Endothelial cell of umbilical vein (primary cell): ENCODE data around the gene DPH6. TPM values are rescaled to one million over a fixed set of nuclear protein-coding genes. Genes with fewer than 3 reads are reported as not detected.

ENCODE experiments used
- BruUV-seq: library from RNA; stranded (reverse); fragments of 400-500 nt; replicated peaks from 2 replicates; lab custom pipeline; 2021; lab: Mats Ljungman, UMichigan
- CTCF ChIA-PET: fragments of 300-600, 350-600 bp; sonication (Branson Sonifier 250); formaldehyde crosslinking; loops from one replicate; lab custom pipeline; 2021; ENCODE audit warnings: antibody characterized with exemption, inconsistent platforms; lab: Charles Lee
- POLR2A ChIA-PET: fragments of 300-600, 350-600 bp; sonication (Branson Sonifier 250); formaldehyde crosslinking; loops from one replicate; lab custom pipeline; 2021; ENCODE audit warnings: antibody characterized with exemption, inconsistent platforms; lab: Charles Lee
- DNase-seq: peaks from one replicate; pipeline ENCODE4 v3.0.0-alpha.2; 2011; ENCODE audit warnings: low read depth, low spot score
- FAIRE-seq: peaks from 2 replicates; lab custom pipeline; 2011; peaks lifted over from hg19 to GRCh38; lab: Jason Lieb, UNC
- H2AFZ ChIP-seq: 2 replicates; pipeline ENCODE4 v1.6.0; 2012; ENCODE audit warnings: low read depth, low read length, control low read depth, inconsistent platforms
- H3K27ac ChIP-seq: 2 replicates; pipeline ENCODE4 v1.5.1; 2011; ENCODE audit warnings: low read depth, mild to moderate bottlenecking, control low read depth, low read length, moderate library complexity; ENCODE audit not compliant: insufficient read depth
- H3K27me3 ChIP-seq, 2 experiments: 2 replicates each; pipeline versions ENCODE4 v1.6.0 to v1.6.1; 2011; ENCODE audit warnings: low read length in 2 of 2, mixed read lengths in 1 of 2; ENCODE audit not compliant: control insufficient read depth in 2 of 2, insufficient read depth in 2 of 2
- H3K36me3 ChIP-seq, 2 experiments: 2 replicates in 1 of 2; 3 replicates in 1 of 2; pipeline ENCODE4 v1.5.1; 2011; ENCODE audit warnings: low read length in 2 of 2, mild to moderate bottlenecking in 1 of 2, moderate library complexity in 1 of 2; ENCODE audit not compliant: control insufficient read depth in 2 of 2, insufficient read depth in 2 of 2; ENCODE audit errors: extremely low read depth in 1 of 2
- H3K4me1 ChIP-seq: 3 replicates; pipeline ENCODE4 v1.5.1; 2011; ENCODE audit warnings: mild to moderate bottlenecking, low read length; ENCODE audit not compliant: control insufficient read depth, insufficient read depth; ENCODE audit errors: extremely low read depth
- H3K4me2 ChIP-seq: 2 replicates; pipeline ENCODE4 v1.6.1; 2011; ENCODE audit warnings: low read length, control low read depth, mixed read lengths; ENCODE audit not compliant: insufficient read depth
- H3K4me3 ChIP-seq, 3 experiments: fragments of 200-600 bp in 1 of 3; sonication (generic), shearing (Covaris generic) in 1 of 3; replicated peaks in 1 of 3; 2 replicates each; pipeline ENCODE4 v1.5.1; 2011 to 2016; ENCODE audit warnings: control low read depth in 3 of 3, low read length in 3 of 3, mild to moderate bottlenecking in 2 of 3, inconsistent platforms in 1 of 3, low read depth in 1 of 3, moderate library complexity in 1 of 3; ENCODE audit not compliant: insufficient read depth in 1 of 3
- H3K79me2 ChIP-seq: 2 replicates; pipeline ENCODE4 v1.6.0; 2012; ENCODE audit warnings: low read length, inconsistent platforms; ENCODE audit not compliant: control insufficient read depth, insufficient read depth
- H3K9ac ChIP-seq: replicated peaks from 2 replicates; pipeline ENCODE3; 2011; ENCODE audit warnings: low read length, control low read depth; ENCODE audit not compliant: insufficient read depth; ENCODE audit errors: extremely low read depth
- H3K9me1 ChIP-seq: replicated peaks from 3 replicates; pipeline ENCODE4 v1.6.0; 2011; ENCODE audit warnings: mild to moderate bottlenecking, low read length; ENCODE audit not compliant: control insufficient read depth, insufficient read depth; ENCODE audit errors: extremely low read depth
- H3K9me3 ChIP-seq: replicated peaks from 2 replicates; pipeline ENCODE4 v1.5.1; 2012; ENCODE audit warnings: low read length, inconsistent platforms; ENCODE audit not compliant: control insufficient read depth, insufficient read depth
- H4K20me1 ChIP-seq: replicated peaks from 2 replicates; pipeline ENCODE3; 2011; ENCODE audit warnings: mild to moderate bottlenecking, low read length; ENCODE audit not compliant: control insufficient read depth, insufficient read depth; ENCODE audit errors: extremely low read depth
- EZH2 ChIP-seq: IDR thresholded peaks from 2 replicates; pipeline ENCODE4 v1.6.1; 2012; ENCODE audit warnings: borderline replicate concordance, low read depth, mild to moderate bottlenecking, moderate library complexity, low read length, inconsistent platforms; ENCODE audit not compliant: severe bottlenecking
- FOS ChIP-seq: IDR thresholded peaks from 2 replicates; pipeline ENCODE4 v1.6.1; 2011; ENCODE audit warnings: mild to moderate bottlenecking, low read length, moderate library complexity, borderline replicate concordance; ENCODE audit not compliant: insufficient read depth
- GATA2 ChIP-seq: IDR thresholded peaks from 2 replicates; pipeline ENCODE4 v1.7.0; 2011; ENCODE audit warnings: low read depth, mild to moderate bottlenecking, moderate library complexity, mixed read lengths, low read length; ENCODE audit not compliant: insufficient read length, insufficient read depth
- JUN ChIP-seq: IDR thresholded peaks from 2 replicates; pipeline ENCODE4 v1.6.1; 2011; ENCODE audit warnings: borderline replicate concordance, low read depth; ENCODE audit not compliant: insufficient read length, insufficient read depth
- MYC ChIP-seq: IDR thresholded peaks from one replicate; pipeline ENCODE4 v1.6.1; 2011; ENCODE audit warnings: mild to moderate bottlenecking, low read depth, low read length
- POLR2A ChIP-seq: IDR thresholded peaks from 2 replicates; pipeline ENCODE4 v1.6.1; 2012; ENCODE audit warnings: low read depth, mild to moderate bottlenecking, control low read depth, low read length
- POLR2AphosphoS5 ChIP-seq: IDR thresholded peaks from 2 replicates; pipeline ENCODE4 v1.6.1; 2012; ENCODE audit warnings: low read depth, mild to moderate bottlenecking, control low read depth, low read length, moderate library complexity; ENCODE audit not compliant: insufficient read depth
- dilution Hi-C: fragments of 300-500 bp; cut with MboI; formaldehyde crosslinking; loops from one replicate; pipeline ENCODE4 v1.15.0; 2019; ENCODE audit warnings: low sequenced_read_pairs; ENCODE audit not compliant: extremely low pct_ligation_motif_present
- intact Hi-C: fragments of 100-400 bp; cut with micrococcal nuclease; formaldehyde crosslinking; loops from one replicate; pipeline ENCODE4 v1.10.0; 2022
- polyA plus RNA-seq, 4 experiments: library from polyadenylated mRNA; depleted of rRNA in 3 of 4; stranded (reverse) in 3 of 4; unstranded in 1 of 4; fragments of >200 nt; gene quantifications; 2 replicates each; pipeline versions ENCODE4 v1.2.1 to v1.2.3, GENCODE V29; 2011 to 2012; ENCODE audit warnings: missing spikeins in 1 of 4
- total RNA-seq: library from RNA; stranded (reverse); gene quantifications from 2 replicates; pipeline ENCODE4 v1.2.3, GENCODE V29; 2021
- TF ChIP-seq, protein P1 (sequence below), 2 donors: IDR thresholded peaks; 1 replicate in 1 of 2; 2 replicates in 1 of 2; pipeline ENCODE4 v1.5.1; 2011; ENCODE audit warnings: low read length in 2 of 2, mild to moderate bottlenecking in 2 of 2, moderate library complexity in 2 of 2, control low read depth in 1 of 2, inconsistent platforms in 1 of 2, low read depth in 1 of 2; ENCODE audit not compliant: insufficient read depth in 1 of 2; ENCODE audit errors: extremely low read depth in 1 of 2
- TF ChIP-seq, protein P2 (sequence below): IDR thresholded peaks from 2 replicates; pipeline ENCODE4 v1.6.1; 2011; ENCODE audit not compliant: insufficient read depth, insufficient read length

DPH6 gene
- total and polyA plus RNA-seq, 2 donors (not counting 3 experiments of a cell fraction or from before 2014, with no cell fraction given) = 4.6 to 10.1 TPM

DNA sequence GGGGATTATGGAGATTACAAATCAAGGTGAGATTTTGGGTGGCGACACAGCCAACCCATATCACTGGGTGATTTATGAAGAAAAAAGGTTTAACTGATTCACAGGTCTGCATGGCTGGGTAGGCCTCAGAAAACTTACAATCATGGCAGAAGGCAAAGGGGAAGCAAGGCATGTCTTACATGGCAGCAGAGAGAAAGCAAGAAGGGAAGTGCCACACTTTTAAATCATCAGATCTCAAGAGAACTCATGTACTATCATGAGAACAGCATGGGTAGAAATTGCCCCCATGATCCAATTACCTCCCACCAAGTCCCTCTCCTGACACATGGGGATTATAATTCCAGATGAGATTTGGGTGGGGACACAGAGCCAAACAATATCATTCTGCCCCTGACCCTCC lies 59.7 kb downstream of the DPH6 start:
- no peak for TF ChIP-seq POLR2A
- TF ChIP-seq JUN = no peak
- no peak for TF ChIP-seq FOS
- TF ChIP-seq, protein P1, sequence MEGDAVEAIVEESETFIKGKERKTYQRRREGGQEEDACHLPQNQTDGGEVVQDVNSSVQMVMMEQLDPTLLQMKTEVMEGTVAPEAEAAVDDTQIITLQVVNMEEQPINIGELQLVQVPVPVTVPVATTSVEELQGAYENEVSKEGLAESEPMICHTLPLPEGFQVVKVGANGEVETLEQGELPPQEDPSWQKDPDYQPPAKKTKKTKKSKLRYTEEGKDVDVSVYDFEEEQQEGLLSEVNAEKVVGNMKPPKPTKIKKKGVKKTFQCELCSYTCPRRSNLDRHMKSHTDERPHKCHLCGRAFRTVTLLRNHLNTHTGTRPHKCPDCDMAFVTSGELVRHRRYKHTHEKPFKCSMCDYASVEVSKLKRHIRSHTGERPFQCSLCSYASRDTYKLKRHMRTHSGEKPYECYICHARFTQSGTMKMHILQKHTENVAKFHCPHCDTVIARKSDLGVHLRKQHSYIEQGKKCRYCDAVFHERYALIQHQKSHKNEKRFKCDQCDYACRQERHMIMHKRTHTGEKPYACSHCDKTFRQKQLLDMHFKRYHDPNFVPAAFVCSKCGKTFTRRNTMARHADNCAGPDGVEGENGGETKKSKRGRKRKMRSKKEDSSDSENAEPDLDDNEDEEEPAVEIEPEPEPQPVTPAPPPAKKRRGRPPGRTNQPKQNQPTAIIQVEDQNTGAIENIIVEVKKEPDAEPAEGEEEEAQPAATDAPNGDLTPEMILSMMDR (IDR thresholded peaks at IDR 0.05; ENCODE audit: extremely low read depth in 1 of 2, insufficient read depth in 1 of 2, low read depth in 1 of 2, low read length in 2 of 2) = no peak
- TF ChIP-seq, protein P2, sequence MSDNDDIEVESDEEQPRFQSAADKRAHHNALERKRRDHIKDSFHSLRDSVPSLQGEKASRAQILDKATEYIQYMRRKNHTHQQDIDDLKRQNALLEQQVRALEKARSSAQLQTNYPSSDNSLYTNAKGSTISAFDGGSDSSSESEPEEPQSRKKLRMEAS = no peak
- no peak for TF ChIP-seq GATA2
- no peak for TF ChIP-seq POLR2AphosphoS5
- TF ChIP-seq MYC = no peak
- TF ChIP-seq EZH2 = no peak
- no peak overlapping the region for H3K4me3 ChIP-seq
- DNase-seq (no peak), FAIRE-seq (no peak)
- no peaks in the 10 kb centered on the region for H3K36me3 ChIP-seq
- no peaks in the 10 kb centered on the region for H3K79me2 ChIP-seq
- BruUV-seq = no TSS peak
- no peak overlapping the region for H3K4me2 ChIP-seq
- H3K4me1 ChIP-seq = peaks cover 13% of the 10 kb centered on the region
- H3K9ac ChIP-seq = no peak overlapping the region
- H4K20me1 ChIP-seq = no peaks in the 10 kb centered on the region
- dilution Hi-C loops (no loop called here), intact Hi-C loops (no loop called here)
- no peaks in the 10 kb centered on the region for H3K27me3 ChIP-seq
- no peaks in the 10 kb centered on the region for H3K9me3 ChIP-seq
- H2AFZ ChIP-seq = no peak overlapping the region
- CTCF ChIA-PET = interaction anchor here (2.2 kb wide), 1 partner anchor 42 kb away, joined by 11 read pairs; no protein-coding TSS in a partner anchor
- no peaks in the 10 kb centered on the region for H3K9me1 ChIP-seq
- POLR2A ChIA-PET = no interaction called here
- H3K27ac ChIP-seq = no peak overlapping the region
